Gastroesophageal sphincter (tissue), 3 donors: ENCODE measurements around the gene AXIN2.

ENCODE experiments used
- POLR2A ChIP-seq, 2 donors: fragments of 450-650 bp; IDR thresholded peaks; one replicate each; pipeline ENCODE4 v1.6.1; 2017; ENCODE audit warnings: antibody characterized with exemption in 2 of 2, mild to moderate bottlenecking in 2 of 2, moderate library complexity in 1 of 2
- TF ChIP-seq, protein P1 (sequence below), 4 experiments: fragments of 200-600 bp in 2 of 4; fragments of 450-650 bp in 2 of 4; sonication (generic) in 1 of 4; IDR thresholded peaks; one replicate each; pipeline ENCODE4 v1.5.1; 2017 to 2019; ENCODE audit warnings: antibody characterized with exemption in 4 of 4, mild to moderate bottlenecking in 2 of 4, moderate library complexity in 2 of 4

- TF ChIP-seq, protein P1, sequence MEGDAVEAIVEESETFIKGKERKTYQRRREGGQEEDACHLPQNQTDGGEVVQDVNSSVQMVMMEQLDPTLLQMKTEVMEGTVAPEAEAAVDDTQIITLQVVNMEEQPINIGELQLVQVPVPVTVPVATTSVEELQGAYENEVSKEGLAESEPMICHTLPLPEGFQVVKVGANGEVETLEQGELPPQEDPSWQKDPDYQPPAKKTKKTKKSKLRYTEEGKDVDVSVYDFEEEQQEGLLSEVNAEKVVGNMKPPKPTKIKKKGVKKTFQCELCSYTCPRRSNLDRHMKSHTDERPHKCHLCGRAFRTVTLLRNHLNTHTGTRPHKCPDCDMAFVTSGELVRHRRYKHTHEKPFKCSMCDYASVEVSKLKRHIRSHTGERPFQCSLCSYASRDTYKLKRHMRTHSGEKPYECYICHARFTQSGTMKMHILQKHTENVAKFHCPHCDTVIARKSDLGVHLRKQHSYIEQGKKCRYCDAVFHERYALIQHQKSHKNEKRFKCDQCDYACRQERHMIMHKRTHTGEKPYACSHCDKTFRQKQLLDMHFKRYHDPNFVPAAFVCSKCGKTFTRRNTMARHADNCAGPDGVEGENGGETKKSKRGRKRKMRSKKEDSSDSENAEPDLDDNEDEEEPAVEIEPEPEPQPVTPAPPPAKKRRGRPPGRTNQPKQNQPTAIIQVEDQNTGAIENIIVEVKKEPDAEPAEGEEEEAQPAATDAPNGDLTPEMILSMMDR (IDR thresholded peaks at IDR 0.05), result no peak
- no peak for TF ChIP-seq POLR2A (IDR thresholded peaks at IDR 0.05)
These were observed 32.7 kb upstream of the AXIN2 start for GRCh38 chr17:65593855-65594845.
